Upper lobe of right lung (tissue), 1 donor: ENCODE data around the gene FARSB. TPM values are rescaled to one million over a fixed set of nuclear protein-coding genes. Genes with fewer than 3 reads are reported as not detected.

Experiments
- ATAC-seq: fragments of 200-7000 bp; cut with Tn5 transposase; one replicate; pipeline ENCODE4 v1.9.1; 2020; ENCODE audit warnings: mild to moderate bottlenecking, moderate library complexity
- DNase-seq: peaks from one replicate; pipeline ENCODE4 v3.0.0-alpha.2; 2020
- H3K27ac ChIP-seq: fragments of 200-600 bp; one replicate; pipeline ENCODE4 v1.8.0; 2022
- H3K27me3 ChIP-seq: fragments of 200-600 bp; one replicate; pipeline ENCODE4 v1.8.0; 2022; ENCODE audit warnings: mild to moderate bottlenecking
- H3K36me3 ChIP-seq: fragments of 200-600 bp; one replicate; pipeline ENCODE4 v1.8.0; 2022
- H3K4me1 ChIP-seq: fragments of 200-600 bp; one replicate; pipeline ENCODE4 v1.8.0; 2022
- H3K4me3 ChIP-seq: fragments of 200-600 bp; one replicate; pipeline ENCODE4 v1.8.0; 2022; ENCODE audit warnings: mild to moderate bottlenecking
- H3K9me3 ChIP-seq: fragments of 200-600 bp; one replicate; pipeline ENCODE4 v1.8.0; 2022
- CTCF ChIP-seq: fragments of 200-600 bp; IDR thresholded peaks from one replicate; pipeline ENCODE4 v1.8.0; 2022; ENCODE audit warnings: antibody characterized with exemption
- intact Hi-C: fragments of 100-400 bp; cut with DNase I; formaldehyde crosslinking; loops from one replicate; pipeline ENCODE4 v1.11.0; 2022
- total RNA-seq: library from RNA; stranded (reverse); fragmentation: NEBNext Ultra II Directional; extraction: Animal tissue kit (Norgen Biotek cat#: 25700); gene quantifications from one replicate; pipeline ENCODE4 v1.2.1, GENCODE V29; 2021
- donor health status: DM: no; HTN: yes; CAD: no; lungs with severe emphysema.

FARSB gene
- total RNA-seq, 1 donor from 2014 or later: 12.0 TPM

- no peaks in the 10 kb centered on the region for H3K27me3 ChIP-seq
- intact Hi-C loops: no loop called here
- H3K36me3 ChIP-seq: peaks cover 30% of the 10 kb centered on the region
- no peak for TF ChIP-seq CTCF
- H3K4me1 ChIP-seq: peaks cover 6% of the 10 kb centered on the region
- no peak overlapping the region for H3K4me3 ChIP-seq
- no peak overlapping the region for H3K27ac ChIP-seq
- DNase-seq (no peak), ATAC-seq (no peak)
- no peaks in the 10 kb centered on the region for H3K9me3 ChIP-seq
These were observed 6.1 kb downstream of the FARSB start for GRCh38 chr2:222649801-222650200.

GRCh38 chr2:222646008-222646407 lies 9.9 kb downstream of the FARSB start:
- no peak overlapping the region for H3K4me3 ChIP-seq
- ATAC-seq: no peak
- H3K27ac ChIP-seq: no peak overlapping the region
- no peaks in the 10 kb centered on the region for H3K4me1 ChIP-seq
- TF ChIP-seq CTCF: no peak
- H3K36me3 ChIP-seq: peaks cover 50% of the 10 kb centered on the region
- no peaks in the 10 kb centered on the region for H3K27me3 ChIP-seq
- intact Hi-C loops: no loop called here
- no peaks in the 10 kb centered on the region for H3K9me3 ChIP-seq
- no peak for DNase-seq

GRCh38 chr2:222643134-222643533 lies 12.8 kb downstream of the FARSB start:
- TF ChIP-seq CTCF: no peak
- Histone ChIP-seq H3K4me1 (no peaks in the 10 kb centered on the region), H3K36me3 (peaks cover 70% of the 10 kb centered on the region), H3K4me3 (no peak overlapping the region), H3K27ac (no peak overlapping the region), H3K27me3 (no peaks in the 10 kb centered on the region), H3K9me3 (no peaks in the 10 kb centered on the region)
- DNase-seq: no peak
- intact Hi-C loops: no loop called here
- no peak for ATAC-seq

GRCh38 chr2:222641336-222641735 lies 14.6 kb downstream of the FARSB start:
- DNase-seq (no peak), ATAC-seq (no peak)
- no peak overlapping the region for H3K27ac ChIP-seq
- intact Hi-C loops: no loop called here
- peaks cover 69% of the 10 kb centered on the region for H3K36me3 ChIP-seq
- H3K4me3 ChIP-seq: no peak overlapping the region
- H3K4me1 ChIP-seq: no peaks in the 10 kb centered on the region
- no peaks in the 10 kb centered on the region for H3K9me3 ChIP-seq
- no peaks in the 10 kb centered on the region for H3K27me3 ChIP-seq
- TF ChIP-seq CTCF: no peak

- Histone ChIP-seq H3K36me3 (peaks cover 79% of the 10 kb centered on the region), H3K27ac (no peak overlapping the region), H3K4me1 (no peaks in the 10 kb centered on the region), H3K27me3 (no peaks in the 10 kb centered on the region), H3K4me3 (no peak overlapping the region), H3K9me3 (no peaks in the 10 kb centered on the region)
- intact Hi-C loops: no loop called here
- no peak for ATAC-seq
- no peak for DNase-seq
- TF ChIP-seq CTCF: no peak
These were observed 18.8 kb downstream of the FARSB start for GRCh38 chr2:222637067-222637466.

GRCh38 chr2:222635295-222635694 lies 20.6 kb downstream of the FARSB start:
- intact Hi-C loops: no loop called here
- no peaks in the 10 kb centered on the region for H3K27me3 ChIP-seq
- H3K36me3 ChIP-seq: peaks cover 89% of the 10 kb centered on the region
- no peak overlapping the region for H3K4me3 ChIP-seq
- no peaks in the 10 kb centered on the region for H3K9me3 ChIP-seq
- no peak overlapping the region for H3K27ac ChIP-seq
- no peaks in the 10 kb centered on the region for H3K4me1 ChIP-seq
- DNase-seq: no peak
- ATAC-seq: no peak
- TF ChIP-seq CTCF: no peak
